Measurements from ENCODE around the gene SMAD6.
"Not testable (repeated sequence)": the region's sequence is repeated elsewhere in the genome, so short reads cannot be mapped to it uniquely, and the experiment has no call there.

Gene SMAD6

DNA sequence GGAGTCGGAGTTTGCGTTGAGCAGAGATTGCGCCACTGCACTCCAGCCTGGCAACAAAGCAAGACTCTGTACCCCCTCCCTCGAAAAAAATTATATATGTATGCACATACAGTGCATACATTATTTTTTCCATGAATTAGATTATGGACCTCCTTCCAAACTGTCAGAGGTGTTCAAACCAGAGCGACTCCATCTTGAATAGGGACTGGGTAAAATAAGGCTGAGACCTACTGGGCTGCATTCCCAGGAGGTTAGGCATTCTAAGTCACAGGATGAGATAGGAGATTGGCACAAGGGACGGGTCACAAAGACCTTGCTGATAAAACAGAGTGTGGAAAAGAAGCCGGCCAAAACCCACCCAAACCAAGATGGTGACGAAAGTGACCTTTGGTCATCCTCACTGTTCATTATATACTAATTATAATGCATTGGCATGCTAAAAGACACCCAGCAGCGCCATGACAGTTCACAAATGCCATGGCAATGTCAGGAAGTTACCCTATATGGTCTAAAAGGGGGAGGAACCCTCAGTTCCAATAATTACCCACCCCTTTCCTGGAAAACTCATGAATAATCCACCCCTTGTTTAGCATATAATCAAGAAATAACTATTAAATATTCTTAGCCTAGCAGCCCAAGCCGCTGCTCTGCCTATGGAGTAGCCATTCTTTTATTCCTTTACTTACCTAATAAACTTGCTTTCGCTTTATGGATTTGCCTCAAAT lies 126.9 kb downstream of the SMAD6 start:
- not testable (repeated sequence) for DNase-seq

DNA sequence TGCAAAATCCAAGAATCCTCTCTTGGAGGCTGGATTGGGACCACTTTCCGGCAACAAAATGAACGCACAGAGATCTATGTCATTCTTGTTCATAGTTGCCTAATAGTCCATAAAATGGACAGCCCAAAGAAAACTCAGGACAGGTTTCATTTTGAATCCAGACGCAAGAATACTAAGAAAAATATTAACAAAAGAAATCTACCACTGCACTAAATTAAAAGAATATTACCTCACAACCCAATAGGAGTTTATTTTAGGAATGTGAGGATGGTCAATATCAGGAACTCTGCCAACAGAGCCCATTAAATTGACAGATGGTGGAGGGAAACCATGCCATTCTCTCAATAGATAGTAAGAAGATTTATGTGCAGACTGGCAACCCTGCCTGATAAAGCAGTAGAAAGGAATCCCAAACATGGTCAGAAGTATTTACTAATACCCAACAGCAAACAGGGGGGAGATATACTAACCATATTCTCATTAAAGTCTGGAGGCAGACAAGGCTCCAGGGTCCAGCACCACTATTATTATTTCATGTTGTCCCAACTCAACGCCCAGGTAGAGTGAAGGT lies 127.6 kb downstream of the SMAD6 start:
- no peak for DNase-seq

DNA sequence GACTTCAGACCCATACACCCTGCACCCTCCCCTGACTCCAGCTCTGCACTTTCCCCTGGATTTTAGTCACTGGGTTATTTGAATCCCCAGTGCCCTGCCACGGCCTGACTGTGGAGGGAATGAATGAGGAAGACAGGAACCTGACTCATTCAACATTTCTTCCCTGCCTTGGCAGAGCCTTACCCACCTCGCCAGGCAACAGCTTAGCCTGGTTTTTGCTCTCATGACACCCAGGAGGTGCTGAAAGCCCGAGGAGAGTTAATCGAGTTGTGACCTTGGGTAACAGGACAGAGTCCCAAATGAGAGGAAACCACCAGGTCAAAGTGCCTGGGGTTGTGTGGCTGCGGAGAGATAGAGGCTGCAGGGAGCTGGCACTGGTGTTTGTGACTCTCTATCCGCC lies 128.3 kb downstream of the SMAD6 start:
- DNase-seq: no peak

DNA sequence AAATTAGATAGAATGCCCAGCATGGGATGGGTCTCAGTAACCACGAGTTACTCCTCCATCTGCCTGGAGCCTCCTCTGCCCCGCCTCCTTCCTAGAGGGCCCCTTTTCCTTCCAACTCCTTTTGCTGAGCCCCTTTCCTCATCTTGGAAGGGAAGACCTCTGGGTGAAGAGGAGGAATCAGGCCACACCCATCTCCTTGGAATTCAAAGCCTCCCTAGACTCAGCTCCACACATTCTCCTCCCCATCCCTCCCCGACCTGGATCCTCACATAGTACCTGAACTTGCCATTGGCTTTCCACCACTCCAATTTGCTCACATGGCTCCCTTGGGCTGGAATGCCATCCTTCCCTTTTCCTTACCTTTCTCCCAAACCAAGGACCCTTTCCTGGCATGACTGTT lies 128.8 kb downstream of the SMAD6 start:
- no peak for DNase-seq

DNA sequence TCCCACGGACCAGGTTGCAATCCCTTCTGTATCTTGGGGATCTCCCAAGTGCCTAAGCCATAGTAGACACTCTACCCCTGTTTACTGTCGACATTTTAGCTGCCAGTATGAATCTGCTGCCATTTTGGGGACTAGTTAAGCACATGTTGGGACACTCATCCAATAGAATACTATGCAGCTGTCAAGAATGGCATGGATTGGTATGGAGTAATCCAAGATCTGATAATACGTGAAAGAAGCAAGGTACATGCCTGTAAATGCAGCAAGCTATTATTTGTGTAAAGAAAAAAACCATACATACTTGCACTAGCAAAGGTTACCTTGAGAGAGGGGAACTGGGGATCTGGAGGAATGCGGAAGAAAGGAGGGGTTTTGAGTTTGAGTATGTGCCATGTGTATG lies 129.3 kb downstream of the SMAD6 start:
- DNase-seq: no peak

DNA sequence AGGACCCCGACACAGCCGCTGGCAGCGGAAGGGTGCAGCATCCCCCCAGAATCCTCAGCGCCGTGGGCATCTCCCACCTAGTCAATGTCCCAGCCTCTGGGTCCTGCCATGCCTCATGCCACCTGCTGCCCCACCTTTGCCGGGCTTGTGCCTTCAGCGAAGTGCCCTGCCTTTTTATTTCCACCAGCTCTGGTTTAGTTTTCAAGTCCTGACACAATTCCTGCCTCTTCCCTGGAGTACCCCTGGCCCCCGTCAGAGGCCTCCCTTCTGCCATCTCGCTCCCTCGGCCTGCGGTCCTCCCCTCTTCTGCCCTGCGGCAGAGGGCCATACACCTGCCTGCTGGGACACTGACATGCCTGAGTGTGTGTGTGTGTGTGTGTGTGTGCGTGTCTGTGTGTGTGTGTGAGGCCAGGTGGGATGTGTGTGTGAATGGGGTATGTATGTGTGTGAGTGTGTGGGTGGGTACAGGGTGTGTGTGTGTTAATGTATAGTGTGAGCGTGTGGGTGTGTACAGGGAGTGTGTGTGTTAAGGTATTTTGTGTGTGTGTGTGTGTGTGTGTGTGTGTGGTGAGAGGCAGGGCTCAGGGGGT lies 129.9 kb downstream of the SMAD6 start:
- DNase-seq: no peak

All from cortex of kidney (tissue), 1 donor.